C1 segment of cervical spinal cord (tissue), 14 donors: ENCODE data around the gene GPHN.

Source experiments
- DNase-seq, 14 donors: peaks; one replicate each; lab custom pipeline; 2025; lab: John Stamatoyannopoulos, UW

Gene GPHN

DNA sequence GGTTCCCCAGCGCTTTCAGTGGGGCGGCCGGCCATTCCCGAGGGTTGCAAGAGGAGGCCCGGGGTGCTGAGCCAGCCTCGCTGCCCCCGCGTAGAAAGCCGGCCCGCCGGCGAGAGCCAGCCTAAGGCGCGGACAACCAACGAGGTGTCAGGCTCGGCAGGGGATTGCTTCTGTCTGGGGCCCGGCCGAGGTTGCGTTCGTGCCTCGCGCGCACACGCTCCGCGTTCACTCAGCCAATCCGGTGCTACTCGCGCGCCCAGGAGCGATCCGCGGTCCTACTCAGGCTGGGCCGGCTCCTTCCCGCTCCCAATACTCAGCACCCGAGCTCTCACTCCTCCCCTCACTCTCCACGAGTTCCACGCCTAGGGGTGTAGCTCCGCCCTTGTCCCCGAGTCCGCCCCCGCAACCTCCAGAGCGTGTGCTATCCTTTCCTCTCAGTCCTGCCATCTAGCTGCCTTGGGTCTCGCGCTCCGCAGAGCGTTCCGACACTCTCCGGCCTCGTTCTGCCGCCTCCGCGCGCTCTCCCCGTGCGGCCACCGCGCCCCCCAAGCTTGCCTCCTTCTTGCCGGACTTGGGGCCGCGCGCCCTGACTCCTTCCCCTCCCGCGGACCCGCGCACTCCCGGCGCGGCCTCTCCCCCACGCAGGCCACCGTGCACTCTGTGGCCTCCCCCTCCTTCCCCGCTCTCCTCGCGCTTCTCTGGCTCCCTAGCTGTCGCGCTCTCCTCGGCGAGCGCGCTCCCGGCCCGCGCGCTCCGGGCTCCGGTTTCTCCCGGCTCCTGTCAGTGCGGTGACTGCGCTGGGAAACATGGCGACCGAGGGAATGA lies at the start of gene GPHN:
Gene GPHN, plus strand, starts transcription at position 426 of the 825 bp plus-strand sequence.
- peak; percentile 73 to 95 (median 92) for DNase-seq

DNA sequence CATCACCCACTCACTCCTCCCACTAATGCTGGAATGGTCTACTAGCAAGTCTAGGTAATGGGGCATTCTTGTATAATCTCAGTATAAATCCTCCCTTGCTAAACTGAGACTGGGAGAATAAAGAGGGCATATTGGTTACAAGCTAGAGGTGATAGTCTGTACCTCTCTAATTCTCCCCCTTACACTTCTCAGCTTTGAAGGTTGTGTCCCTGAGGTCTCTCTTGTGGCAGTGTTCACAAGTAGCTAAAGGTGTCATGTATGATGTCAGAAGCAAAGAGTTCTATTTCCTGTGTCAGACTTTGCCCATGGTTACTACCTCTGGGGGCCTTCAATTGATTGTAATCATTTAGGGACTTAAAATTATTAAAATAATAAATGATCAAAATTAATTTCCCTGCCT lies 48.3 kb upstream of the GPHN start:
- no peak for DNase-seq

DNA sequence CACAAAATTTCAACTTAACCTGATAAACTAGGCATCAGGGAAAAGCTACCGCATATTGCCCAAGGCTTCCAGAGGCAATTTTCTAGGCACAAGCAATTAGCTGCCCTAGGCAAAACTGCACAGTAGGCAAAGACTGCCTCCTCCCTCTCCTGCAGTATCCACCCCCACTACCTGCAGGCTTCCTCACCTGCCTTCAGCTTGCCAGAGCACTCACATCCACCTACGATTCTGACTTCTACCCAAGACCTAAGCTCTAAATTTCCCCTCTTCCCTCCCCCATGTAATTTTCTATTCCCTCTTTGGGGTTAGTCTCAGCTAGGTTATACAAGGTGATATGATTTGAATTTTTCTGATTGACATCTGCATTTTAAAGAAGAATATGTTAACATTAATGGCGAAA lies 43.7 kb upstream of the GPHN start:
- no peak for DNase-seq

DNA sequence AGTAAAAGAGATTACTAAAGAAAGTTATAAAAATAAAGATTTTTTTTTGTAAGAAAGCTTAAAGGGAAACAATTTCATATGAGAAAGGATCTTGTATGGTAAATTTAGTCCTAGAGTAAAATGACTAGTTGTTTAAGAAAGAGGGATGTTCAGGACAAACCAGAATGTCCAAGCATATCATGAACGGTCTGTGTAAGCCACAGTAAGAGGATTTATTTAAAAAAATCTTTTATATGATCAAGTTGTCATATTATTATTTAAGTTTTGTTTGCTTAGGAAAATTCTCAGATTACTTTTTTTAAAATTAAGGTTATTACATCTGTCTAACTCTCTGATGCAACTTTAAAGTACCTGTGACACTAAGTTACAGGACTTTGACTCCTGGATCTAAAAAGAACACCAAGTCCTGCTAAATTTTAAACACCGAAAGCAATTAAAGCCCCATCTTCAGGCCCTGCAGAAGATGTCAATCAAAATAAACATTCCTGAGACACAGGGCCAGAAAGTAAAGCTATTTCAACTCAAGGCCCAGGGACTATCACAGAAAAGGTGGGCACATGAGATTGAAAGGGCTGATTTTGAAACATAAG lies 39.1 kb upstream of the GPHN start:
- no peak for DNase-seq

DNA sequence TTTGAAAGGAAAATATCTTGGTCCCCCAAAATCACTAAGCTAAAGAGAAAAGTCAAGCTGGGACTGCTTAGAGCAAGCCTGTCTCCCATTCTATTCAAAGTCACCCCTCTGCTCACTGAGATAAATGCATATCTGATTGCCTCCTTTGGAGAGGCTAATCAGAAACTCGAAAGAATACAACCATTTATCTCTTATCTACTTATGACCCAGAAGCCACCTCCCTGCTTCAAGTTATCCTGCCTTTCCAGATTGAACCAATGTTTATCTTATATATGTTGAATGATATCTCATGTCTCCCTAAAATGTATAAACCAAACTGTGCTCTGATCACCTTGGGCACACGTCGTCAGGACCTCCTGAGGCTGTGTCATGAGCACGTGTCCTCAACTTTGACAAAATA lies 36.4 kb upstream of the GPHN start:
- DNase-seq, result no peak

DNA sequence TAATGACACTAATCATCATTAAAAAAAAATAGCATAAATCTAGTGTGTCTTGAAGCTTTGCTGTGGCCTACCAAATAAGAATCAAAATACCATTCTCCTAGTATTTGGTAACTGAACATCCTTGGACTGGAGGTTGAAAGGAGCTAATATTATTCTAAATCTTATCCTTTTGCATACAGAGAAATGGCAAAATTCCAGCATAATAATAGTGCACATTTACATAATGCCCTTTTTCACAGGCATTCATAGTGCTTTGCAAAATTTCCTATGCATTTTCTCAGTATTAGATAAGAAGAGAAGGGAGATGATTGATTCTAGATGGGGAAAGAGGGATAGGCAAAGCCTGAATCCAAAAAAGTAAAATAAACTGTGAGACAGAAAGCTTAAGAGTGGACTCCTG lies 35.7 kb upstream of the GPHN start:
- DNase-seq, result no peak

DNA sequence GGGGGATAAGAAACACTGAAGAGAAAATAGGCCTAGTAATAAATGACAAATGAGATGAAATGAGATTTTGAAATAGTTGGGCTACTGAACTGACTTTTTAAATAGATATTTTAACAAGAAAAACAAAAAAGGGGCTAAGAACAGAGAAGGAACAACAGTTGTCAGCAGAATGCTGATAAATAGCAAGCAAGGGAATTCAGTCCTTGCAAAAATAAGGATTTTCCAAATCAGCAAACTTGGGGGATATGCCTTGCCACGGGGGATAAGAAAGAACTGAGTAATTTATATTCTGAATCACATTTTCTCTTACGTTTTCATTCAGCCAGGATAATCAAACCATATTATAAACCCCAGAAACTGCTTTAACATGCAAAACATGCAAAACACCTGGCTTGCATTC lies 34.7 kb upstream of the GPHN start:
- DNase-seq, result no peak

DNA sequence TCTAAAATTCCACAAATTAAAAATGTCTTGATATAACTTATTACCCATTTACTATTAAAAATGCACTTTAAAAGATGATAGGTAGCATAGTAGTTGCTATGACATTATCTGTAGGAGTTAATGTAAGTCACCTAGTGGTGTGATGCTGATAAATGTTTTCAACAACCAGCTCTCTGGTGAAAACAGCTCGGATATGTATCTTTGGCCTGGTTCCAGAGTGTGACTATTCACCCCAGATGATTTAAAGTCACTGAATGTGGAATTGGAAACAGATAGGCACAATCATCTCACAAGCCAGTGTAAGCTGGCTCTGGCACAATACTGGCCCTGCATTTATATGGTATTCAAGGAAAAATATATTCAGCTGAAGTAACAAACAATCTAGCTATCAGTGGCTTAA lies 31.0 kb upstream of the GPHN start:
- no peak for DNase-seq

DNA sequence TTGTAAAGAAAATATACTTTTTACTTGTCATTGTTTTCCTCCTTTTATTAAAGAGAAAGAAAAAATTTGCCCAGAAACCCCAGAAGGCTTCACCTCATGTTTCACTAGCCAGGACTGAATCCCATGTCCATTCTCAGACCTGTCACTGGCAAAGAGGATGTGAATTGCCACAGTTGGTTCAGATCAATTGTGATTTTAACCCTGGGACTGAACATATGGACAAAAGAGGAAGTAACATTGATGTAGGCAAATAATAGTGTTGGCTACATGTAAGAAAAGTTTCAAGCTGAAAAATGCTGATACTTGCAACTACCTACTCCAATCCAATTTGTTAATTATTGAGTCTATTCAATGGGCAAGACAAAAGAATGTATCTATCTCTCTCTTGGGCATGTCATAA lies 30.4 kb upstream of the GPHN start:
- no peak for DNase-seq

DNA sequence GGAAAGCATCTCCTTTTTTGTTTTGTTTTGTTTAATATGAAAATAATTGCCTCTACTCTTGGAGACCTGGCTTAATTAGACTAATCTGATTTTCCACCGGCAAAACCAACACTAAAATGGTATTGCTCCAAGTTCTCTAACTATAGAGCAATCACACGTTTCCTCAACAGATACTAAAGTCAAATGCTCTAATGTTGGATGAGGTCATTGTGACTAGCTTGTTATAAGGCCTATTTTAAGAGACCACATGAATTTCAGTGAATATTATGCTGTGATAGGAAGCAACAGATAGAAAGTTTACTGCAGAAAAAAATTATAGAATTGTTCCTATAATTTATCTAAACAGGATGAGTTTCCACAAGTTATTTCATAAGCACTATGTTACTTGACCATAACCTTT lies 25.1 kb upstream of the GPHN start:
- DNase-seq, result no peak

DNA sequence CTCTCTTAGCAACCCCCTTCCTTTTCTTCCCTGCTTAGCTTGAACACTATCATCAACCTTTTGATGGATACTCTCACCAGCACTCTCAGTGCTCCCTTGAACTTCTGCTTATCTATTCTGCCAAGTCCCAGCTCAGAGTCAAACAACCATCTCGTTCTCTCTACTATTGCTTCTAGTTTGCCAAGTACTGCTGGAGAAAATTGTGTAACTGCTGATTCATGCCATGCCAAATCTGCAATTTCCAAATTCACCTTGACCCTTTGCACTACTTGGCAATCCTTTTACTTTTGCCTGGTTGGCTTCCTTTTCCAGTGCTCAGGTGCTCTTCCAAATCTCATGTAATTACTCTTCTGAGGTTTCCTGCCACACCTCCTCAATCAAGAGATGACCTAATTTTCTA lies 24.6 kb upstream of the GPHN start:
- DNase-seq, result no peak

DNA sequence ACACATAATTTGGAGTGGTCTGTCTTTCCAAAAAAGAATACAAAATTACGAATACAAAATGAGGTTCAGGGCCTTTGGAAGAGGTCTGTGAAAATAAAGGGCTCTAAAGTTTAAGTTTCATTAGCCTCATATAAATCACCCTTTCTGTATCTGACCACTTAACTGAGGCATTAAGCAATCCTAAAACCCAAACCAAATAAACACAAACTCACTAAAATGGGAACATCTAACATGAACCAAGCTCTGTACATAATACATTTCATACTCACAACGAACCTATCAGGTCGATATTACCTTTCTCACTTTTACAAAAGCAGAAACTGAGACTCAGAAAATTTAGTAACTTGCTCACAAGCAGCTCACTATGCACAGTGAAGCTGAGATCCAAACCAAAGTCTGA lies 22.9 kb upstream of the GPHN start:
- no peak for DNase-seq

DNA sequence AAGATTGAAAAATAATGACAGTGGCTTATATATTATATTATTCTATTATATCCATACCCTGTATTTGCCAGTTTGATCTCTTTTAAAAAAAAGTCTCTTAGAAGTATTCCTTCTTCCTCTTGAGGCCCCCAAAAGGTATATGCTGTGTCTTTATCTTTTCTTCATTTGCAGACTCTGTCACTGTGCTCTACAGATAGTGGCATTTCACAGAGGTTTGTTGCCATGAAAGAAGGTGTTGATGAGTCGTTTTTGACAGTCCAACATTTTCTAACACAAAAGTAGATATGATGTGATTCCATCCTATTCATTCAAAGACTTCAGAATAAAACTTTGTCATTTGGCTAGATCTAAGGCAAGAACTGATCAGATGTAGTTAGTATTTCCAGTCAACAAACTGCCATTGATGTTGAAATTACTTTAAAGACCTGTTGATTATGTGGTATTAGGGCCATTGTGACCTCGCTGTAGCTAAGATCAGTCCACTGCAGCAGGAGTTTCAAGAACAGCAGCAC lies 22.0 kb upstream of the GPHN start, which contains the start of gene CCDC196:
Gene CCDC196, plus strand, starts transcription at position 462 of the 512 bp plus-strand sequence. CDS start 132 bp downstream, outside the sequence.
- DNase-seq, result no peak

DNA sequence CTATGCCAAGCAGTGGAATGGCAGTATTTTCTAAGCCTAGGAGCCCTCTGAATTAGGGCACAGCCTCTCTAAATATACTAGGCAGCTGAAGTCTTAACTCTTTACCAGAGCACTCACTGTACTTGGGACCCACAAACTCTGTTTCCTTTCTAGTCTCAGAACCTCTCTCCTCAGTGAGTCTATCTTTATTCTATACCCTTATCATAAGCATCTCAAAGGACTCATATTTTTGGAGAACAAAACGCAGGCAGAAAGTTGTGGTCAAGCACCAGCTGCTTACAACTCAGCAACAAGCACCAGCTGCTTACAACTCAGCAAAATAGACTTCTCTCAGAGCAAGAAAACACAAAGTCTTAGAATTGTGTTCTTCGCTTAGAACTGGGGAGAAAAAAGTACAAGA lies 20.8 kb upstream of the GPHN start:
- no peak for DNase-seq

DNA sequence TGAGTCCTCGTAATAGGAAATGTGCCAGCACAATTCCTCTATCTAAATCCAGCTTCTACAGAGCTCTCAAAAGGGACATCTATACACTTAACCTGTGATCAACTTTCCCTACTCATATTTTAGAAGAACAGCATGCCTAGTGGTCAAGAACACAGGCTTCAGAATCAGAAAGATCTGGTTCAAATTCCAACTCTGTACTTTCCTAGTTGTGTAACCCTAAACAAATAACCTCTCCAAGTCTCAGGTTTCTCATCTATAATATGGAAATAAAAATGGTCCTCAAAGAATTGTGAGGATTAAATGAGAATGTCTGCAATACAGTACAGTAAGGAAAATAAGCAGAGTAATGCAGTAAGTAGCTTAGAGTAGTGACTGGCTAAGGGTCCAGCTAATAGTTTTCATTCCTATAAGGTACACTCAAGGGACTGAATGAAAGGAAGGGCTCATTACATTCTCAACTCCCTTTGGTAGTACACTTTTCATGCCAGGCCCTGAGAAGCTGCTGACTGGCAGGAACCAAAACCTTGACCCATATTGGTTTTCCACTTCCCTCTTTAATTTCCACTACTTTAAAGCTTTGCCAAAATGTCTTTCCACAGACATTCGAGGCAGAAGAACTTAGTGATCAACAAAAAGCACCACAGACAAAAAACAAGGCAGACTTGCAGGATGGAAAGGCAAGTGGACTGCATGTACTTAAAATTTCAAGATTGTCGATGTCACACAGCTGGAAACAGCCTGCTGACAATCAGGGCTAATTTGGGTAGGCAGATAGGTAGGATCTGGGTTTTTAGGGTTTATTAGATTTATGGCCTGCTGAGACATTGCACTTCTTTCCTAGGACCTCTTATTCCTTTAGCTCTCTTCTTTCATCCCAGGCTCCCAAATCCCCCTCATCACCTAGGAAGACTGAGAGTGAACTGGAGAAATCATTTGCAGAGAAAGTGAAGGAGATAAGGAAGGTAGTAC lies 17.5 kb upstream of the GPHN start:
- DNase-seq, result no peak

DNA sequence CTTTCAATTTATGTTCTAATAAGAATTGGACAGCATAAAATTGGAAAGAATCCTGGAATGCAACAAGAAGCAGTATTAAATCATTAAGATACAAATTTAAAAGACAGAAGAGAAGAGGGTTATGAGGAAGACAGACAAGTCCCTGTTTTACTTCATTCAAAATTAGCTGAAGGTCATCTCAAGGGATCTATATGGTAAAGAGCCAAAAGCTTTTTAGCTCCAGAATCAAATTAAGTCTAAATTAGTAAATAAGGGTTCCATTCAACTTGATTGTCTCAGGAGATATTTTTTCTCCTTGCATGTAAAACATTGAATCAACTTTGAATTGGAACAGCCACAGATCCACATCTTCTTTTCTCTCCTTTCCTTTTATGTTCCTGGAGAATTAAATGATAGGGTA lies 14.2 kb upstream of the GPHN start:
- no peak for DNase-seq

DNA sequence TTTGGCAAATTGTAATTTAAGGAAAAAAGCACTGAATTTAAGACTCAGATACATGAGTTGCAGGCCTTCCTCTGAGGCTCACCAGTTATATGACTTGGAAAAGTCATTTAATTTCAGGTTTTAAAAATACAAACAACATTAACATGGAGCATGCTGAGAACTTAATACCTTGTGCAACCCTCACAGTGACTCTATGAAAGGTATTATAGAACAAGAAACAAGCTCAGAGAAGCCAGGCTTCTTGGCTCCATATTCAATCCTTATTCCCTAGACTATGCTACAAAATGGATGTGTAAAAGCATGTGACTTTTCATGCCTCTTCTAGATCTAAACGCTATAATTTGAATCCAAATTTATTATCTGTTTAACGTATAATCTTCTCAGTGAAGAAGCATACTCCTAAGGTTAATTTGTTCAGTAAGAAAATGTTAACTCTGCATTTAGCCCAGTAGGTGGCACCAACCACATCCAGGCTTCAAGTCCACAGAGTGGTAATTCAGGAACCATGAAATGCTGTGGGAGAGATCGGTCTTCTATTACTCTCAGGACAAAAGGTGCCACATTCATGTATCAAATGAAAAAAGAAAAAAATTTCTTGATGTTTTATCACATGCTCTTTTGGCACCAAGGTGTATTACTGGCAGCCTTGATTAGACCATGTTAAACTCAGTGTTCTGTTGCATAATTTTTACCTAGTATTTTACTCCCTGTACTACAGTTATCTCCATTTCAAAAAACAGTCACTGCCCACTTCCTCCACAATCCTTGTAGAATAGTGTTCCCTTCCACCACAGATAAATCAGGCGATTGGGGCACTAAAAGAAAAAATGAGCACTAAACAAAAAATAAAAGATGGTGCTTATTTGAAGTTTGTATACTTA lies 12.5 kb upstream of the GPHN start:
- peak in 4 of 14 donors; percentile 3 to 54 (median 16) for DNase-seq

DNA sequence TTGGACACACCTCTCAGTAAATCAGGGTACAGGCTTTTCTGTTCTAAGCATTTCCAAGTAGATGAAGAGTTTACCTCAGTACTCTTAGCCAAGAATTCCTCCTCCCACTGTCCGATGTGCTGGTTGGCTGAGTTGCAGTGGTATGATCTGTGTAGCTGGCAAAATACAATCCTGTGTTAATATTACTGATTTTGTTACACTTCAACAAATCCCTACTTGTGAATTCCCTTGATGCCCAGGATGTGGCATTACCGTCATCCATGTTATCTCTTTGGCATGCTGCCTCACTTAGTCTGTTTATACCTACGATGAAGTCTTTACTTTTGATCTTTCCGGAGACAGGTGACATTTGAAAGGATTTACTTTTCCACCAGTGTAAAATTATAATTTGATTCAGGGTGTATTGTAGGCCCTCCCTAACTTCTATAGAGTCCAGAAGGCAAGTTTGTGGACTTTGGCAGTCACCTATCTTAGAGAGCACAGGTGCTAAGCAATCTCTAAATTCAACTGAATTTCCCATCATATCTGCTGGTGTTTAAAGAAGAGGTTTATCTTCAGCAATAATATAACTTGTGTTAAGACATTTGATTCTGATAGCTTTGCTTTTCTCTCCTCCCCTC lies 11.6 kb upstream of the GPHN start:
- DNase-seq, result no peak

DNA sequence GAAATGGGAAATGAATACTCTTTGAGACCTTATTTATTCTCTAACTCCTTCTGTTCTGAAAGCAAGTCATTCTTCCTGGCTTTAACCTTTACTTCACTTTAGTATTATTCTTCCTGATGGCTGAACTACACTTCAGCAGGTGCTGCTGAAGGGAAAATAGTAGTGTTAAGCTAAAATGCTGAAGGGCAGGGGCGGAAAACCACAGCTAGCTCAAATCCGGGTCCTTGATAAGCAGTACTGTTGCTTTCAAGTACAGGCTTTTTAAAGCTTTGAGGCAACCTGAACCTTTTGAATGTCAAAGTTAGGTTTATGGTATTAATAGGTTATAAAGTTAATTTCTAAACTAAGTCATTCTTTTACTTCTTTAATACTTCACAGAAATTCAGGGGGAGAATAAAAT lies 11.0 kb upstream of the GPHN start:
- DNase-seq, result no peak

DNA sequence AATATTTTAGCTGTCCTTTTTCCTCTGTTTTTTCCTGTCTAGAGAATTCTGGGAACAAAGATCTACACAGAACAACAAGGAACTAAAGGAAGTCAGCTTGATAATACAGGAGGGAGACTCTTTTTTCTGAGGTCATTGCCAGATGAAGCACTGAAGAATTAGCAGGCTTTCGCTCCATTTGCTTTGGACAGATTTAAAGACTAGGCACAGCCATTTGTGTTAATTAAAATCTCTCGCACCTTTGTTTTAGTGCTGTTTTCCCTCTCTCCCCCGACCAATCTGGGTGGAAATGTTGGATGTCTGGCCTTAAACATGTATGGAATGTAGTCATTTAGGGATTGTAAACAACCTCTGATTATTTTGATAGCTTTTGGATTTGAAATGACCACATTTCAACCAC lies 9.6 kb upstream of the GPHN start:
- no peak for DNase-seq

DNA sequence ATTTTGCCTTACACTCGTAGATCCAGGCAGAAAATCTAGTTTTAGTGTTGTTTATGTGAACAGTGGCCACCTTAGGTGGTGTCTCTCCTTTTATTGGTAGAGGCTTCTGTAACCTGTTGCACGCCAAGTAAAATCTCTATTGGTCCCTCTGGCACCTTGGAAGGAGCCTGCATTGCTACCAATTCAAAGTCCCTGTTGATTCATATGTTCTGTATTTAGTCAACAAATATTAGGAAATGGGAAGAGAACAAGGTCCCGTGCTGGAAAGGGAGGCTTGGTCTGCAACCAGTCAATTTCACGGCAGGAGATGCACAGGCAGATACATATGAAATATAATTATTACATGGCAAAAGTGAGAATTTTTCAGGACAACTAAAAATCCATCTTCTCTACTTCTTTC lies 6.4 kb upstream of the GPHN start:
- DNase-seq, result no peak
